ENCODE measurements around the gene MAML2. TPM values are rescaled to one million over a fixed set of nuclear protein-coding genes. Genes with fewer than 3 reads are reported as not detected.

The MAML2 gene
- total and polyA plus RNA-seq, 2 of the 8 experiments (the other 6 are each of a cell fraction or from before 2014, with no cell fraction given): 3.8 to 6.6 TPM

DNA sequence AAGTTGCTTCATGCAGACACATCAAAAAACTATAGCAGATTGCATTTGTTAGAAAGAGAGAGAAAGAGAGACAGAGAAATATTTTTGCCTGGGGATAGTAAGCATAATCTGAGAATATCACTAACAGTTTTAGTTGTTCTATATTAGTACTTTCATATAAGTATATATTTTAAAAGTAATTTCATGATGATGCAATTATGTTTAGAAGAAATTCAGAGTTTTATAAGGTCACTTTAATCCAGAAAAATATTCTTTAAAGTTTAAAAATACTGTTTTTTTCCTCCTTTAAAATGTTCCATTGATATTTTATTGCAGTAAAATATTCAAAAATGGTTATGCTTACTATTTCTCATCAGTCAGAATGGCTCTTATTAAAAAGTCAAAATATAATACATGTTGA, 332.3 kb downstream of the MAML2 start (continued):
- TF ChIP-seq, protein P1, sequence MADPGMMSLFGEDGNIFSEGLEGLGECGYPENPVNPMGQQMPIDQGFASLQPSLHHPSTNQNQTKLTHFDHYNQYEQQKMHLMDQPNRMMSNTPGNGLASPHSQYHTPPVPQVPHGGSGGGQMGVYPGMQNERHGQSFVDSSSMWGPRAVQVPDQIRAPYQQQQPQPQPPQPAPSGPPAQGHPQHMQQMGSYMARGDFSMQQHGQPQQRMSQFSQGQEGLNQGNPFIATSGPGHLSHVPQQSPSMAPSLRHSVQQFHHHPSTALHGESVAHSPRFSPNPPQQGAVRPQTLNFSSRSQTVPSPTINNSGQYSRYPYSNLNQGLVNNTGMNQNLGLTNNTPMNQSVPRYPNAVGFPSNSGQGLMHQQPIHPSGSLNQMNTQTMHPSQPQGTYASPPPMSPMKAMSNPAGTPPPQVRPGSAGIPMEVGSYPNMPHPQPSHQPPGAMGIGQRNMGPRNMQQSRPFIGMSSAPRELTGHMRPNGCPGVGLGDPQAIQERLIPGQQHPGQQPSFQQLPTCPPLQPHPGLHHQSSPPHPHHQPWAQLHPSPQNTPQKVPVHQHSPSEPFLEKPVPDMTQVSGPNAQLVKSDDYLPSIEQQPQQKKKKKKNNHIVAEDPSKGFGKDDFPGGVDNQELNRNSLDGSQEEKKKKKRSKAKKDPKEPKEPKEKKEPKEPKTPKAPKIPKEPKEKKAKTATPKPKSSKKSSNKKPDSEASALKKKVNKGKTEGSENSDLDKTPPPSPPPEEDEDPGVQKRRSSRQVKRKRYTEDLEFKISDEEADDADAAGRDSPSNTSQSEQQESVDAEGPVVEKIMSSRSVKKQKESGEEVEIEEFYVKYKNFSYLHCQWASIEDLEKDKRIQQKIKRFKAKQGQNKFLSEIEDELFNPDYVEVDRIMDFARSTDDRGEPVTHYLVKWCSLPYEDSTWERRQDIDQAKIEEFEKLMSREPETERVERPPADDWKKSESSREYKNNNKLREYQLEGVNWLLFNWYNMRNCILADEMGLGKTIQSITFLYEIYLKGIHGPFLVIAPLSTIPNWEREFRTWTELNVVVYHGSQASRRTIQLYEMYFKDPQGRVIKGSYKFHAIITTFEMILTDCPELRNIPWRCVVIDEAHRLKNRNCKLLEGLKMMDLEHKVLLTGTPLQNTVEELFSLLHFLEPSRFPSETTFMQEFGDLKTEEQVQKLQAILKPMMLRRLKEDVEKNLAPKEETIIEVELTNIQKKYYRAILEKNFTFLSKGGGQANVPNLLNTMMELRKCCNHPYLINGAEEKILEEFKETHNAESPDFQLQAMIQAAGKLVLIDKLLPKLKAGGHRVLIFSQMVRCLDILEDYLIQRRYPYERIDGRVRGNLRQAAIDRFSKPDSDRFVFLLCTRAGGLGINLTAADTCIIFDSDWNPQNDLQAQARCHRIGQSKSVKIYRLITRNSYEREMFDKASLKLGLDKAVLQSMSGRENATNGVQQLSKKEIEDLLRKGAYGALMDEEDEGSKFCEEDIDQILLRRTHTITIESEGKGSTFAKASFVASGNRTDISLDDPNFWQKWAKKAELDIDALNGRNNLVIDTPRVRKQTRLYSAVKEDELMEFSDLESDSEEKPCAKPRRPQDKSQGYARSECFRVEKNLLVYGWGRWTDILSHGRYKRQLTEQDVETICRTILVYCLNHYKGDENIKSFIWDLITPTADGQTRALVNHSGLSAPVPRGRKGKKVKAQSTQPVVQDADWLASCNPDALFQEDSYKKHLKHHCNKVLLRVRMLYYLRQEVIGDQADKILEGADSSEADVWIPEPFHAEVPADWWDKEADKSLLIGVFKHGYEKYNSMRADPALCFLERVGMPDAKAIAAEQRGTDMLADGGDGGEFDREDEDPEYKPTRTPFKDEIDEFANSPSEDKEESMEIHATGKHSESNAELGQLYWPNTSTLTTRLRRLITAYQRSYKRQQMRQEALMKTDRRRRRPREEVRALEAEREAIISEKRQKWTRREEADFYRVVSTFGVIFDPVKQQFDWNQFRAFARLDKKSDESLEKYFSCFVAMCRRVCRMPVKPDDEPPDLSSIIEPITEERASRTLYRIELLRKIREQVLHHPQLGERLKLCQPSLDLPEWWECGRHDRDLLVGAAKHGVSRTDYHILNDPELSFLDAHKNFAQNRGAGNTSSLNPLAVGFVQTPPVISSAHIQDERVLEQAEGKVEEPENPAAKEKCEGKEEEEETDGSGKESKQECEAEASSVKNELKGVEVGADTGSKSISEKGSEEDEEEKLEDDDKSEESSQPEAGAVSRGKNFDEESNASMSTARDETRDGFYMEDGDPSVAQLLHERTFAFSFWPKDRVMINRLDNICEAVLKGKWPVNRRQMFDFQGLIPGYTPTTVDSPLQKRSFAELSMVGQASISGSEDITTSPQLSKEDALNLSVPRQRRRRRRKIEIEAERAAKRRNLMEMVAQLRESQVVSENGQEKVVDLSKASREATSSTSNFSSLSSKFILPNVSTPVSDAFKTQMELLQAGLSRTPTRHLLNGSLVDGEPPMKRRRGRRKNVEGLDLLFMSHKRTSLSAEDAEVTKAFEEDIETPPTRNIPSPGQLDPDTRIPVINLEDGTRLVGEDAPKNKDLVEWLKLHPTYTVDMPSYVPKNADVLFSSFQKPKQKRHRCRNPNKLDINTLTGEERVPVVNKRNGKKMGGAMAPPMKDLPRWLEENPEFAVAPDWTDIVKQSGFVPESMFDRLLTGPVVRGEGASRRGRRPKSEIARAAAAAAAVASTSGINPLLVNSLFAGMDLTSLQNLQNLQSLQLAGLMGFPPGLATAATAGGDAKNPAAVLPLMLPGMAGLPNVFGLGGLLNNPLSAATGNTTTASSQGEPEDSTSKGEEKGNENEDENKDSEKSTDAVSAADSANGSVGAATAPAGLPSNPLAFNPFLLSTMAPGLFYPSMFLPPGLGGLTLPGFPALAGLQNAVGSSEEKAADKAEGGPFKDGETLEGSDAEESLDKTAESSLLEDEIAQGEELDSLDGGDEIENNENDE (IDR thresholded peaks at IDR 0.05; ENCODE audit: insufficient replicate concordance, low read length): no peak
- TF ChIP-seq CHD1 (IDR thresholded peaks at IDR 0.05; ENCODE audit: low read depth, low read length): no peak
- no peak for TF ChIP-seq POU5F1 (IDR thresholded peaks at IDR 0.05; ENCODE audit: low read depth, low read length)
